ENCODE data around the gene GALNT4.

GRCh38 chr12:89481213-89481914, 43.2 kb downstream of the GALNT4 start:
- TF ChIP-seq, protein P1, sequence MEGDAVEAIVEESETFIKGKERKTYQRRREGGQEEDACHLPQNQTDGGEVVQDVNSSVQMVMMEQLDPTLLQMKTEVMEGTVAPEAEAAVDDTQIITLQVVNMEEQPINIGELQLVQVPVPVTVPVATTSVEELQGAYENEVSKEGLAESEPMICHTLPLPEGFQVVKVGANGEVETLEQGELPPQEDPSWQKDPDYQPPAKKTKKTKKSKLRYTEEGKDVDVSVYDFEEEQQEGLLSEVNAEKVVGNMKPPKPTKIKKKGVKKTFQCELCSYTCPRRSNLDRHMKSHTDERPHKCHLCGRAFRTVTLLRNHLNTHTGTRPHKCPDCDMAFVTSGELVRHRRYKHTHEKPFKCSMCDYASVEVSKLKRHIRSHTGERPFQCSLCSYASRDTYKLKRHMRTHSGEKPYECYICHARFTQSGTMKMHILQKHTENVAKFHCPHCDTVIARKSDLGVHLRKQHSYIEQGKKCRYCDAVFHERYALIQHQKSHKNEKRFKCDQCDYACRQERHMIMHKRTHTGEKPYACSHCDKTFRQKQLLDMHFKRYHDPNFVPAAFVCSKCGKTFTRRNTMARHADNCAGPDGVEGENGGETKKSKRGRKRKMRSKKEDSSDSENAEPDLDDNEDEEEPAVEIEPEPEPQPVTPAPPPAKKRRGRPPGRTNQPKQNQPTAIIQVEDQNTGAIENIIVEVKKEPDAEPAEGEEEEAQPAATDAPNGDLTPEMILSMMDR (IDR thresholded peaks at IDR 0.05) = no peak
- TF ChIP-seq EZH2 (IDR thresholded peaks at IDR 0.05) = no peak
